Activated CD4-positive, alpha-beta T cell treated with anti-CD3 and anti-CD28 coated beads, Interleukin-2, amount 50 U/mL, for 24 hours (primary cell): ENCODE data around the gene PLVAP.

Source experiments
- DNase-seq, 2 donors: peaks; one replicate each; pipeline ENCODE4 v3.0.0-alpha.2; 2020; ENCODE audit warnings: low read depth in 1 of 2, low spot score in 1 of 2

Gene PLVAP

GRCh38 chr19:17303167-17303939, 73.8 kb downstream of the PLVAP start, which contains the start of gene ABHD8:
Gene ABHD8 (minus strand): TSS chr19:17303425. CDS start chr19:17301616, 1,809 bp downstream.
- DNase-seq: peak; percentile 79 to 93

DNA sequence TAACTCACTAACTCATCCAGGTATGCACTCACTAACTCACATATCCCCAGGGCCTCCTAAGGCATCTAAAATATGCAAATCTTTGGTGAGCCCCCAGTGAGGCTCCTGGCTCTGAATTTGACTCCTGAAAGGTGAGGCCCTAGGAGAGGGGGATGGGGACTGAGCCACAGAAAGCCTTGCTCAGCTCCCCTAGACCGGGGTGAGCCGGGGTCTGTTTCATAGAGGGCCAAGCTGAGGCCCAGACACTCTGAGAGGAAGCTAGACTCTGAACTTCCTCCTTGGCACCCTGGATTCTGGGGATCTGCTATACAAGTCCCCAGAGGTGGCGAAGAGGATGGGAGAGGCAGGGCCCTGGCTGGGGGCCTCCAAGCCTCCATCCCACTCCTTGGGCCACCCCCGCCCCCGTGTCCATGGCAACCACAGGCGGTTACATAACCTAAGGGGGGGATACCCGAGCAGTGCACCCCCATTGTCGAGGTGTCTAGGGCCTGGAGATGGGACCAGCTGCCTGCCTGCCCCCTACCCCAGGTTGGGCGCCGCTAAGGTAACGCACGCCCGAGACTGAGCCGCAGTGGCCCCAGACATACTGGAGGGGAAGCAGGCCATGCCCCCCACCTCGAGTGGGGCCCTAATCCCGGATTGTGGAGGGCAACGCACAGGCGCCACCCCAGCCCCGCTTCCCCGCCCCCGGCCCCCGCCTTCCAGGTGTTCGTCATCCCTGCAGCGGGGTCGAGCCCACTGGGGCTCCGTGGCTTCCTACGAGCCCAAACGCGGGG, 74.6 kb downstream of the PLVAP start:
- DNase-seq: no peak
